ENCODE measurements around the gene PTPN6.

Gene PTPN6

GRCh38 chr12:6929466-6930452 lies 21.4 kb upstream of the PTPN6 start:
- Mint-ChIP-seq H3K27me3 (ENCODE audit: low read depth) (no peaks in the 10 kb centered on the region), H3K36me3 (ENCODE audit: low read depth) (peaks cover 20% of the 10 kb centered on the region), H3K9me3 (no peaks in the 10 kb centered on the region), H3K4me1 (ENCODE audit: low read depth) (peaks cover 54% of the 10 kb centered on the region), H3K4me3 (peak overlapping the region; percentile 87), H3K27ac (peak overlapping the region; percentile 72)

GRCh38 chr12:6932766-6933165 lies 18.4 kb upstream of the PTPN6 start:
- Mint-ChIP-seq H3K27me3 (ENCODE audit: low read depth) (no peaks in the 10 kb centered on the region), H3K27ac (peak overlapping the region; percentile 85), H3K36me3 (ENCODE audit: low read depth) (peaks cover 31% of the 10 kb centered on the region), H3K4me1 (ENCODE audit: low read depth) (peaks cover 53% of the 10 kb centered on the region), H3K9me3 (no peaks in the 10 kb centered on the region), H3K4me3 (peak overlapping the region; percentile 45)

DNA sequence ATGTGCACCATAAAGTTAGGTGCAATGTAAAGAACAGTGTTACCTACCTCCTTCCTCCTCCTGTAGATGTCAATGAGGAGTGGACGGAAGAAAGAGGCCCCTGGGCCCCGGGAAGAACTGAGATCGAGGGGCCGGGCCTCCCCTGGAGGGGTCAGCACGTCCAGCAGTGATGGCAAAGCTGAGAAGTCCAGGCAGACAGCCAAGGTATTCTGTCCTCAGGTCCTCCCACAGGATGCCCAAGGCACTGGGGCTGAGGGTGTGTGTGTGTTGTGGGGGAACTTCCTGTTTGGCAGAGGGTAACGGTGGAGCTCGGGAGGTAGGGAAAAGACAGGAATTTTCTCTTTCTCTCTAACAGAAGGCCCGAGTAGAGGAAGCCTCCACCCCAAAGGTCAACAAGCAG lies 17.0 kb upstream of the PTPN6 start:
- Mint-ChIP-seq H3K9me3 (no peaks in the 10 kb centered on the region), H3K4me1 (ENCODE audit: low read depth) (peaks cover 52% of the 10 kb centered on the region), H3K27me3 (ENCODE audit: low read depth) (no peaks in the 10 kb centered on the region), H3K27ac (peak overlapping the region; percentile 18), H3K36me3 (ENCODE audit: low read depth) (peaks cover 36% of the 10 kb centered on the region), H3K4me3 (no peak overlapping the region)

DNA sequence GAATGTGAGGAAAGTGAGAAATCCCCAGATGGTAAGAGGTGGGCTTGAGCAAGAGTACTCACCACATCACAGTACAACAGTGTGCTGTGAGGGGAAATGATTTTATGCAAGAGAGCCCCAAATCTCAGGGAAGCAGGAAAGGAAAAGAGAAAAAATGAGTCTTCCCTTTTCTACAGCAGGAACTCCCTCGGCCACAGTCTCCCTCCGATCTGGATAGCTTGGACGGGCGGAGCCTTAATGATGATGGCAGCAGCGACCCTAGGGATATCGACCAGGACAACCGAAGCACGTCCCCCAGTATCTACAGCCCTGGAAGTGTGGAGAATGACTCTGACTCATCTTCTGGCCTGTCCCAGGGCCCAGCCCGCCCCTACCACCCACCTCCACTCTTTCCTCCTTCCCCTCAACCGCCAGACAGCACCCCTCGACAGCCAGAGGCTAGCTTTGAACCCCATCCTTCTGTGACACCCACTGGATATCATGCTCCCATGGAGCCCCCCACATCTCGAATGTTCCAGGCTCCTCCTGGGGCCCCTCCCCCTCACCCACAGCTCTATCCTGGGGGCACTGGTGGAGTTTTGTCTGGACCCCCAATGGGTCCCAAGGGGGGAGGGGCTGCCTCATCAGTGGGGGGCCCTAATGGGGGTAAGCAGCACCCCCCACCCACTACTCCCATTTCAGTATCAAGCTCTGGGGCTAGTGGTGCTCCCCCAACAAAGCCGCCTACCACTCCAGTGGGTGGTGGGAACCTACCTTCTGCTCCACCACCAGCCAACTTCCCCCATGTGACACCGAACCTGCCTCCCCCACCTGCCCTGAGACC lies 15.6 kb upstream of the PTPN6 start:
- H3K36me3 Mint-ChIP-seq (ENCODE audit: low read depth) = peaks cover 37% of the 10 kb centered on the region
- H3K4me3 Mint-ChIP-seq = peak overlapping the region; percentile 15
- no peaks in the 10 kb centered on the region for H3K9me3 Mint-ChIP-seq
- no peaks in the 10 kb centered on the region for H3K27me3 Mint-ChIP-seq (ENCODE audit: low read depth)
- H3K27ac Mint-ChIP-seq = peak overlapping the region; percentile 93
- H3K4me1 Mint-ChIP-seq (ENCODE audit: low read depth) = peaks cover 41% of the 10 kb centered on the region

DNA sequence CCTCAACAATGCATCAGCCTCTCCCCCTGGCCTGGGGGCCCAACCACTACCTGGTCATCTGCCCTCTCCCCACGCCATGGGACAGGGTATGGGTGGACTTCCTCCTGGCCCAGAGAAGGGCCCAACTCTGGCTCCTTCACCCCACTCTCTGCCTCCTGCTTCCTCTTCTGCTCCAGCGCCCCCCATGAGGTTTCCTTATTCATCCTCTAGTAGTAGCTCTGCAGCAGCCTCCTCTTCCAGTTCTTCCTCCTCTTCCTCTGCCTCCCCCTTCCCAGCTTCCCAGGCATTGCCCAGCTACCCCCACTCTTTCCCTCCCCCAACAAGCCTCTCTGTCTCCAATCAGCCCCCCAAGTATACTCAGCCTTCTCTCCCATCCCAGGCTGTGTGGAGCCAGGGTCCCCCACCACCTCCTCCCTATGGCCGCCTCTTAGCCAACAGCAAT lies 14.9 kb upstream of the PTPN6 start:
- peaks cover 36% of the 10 kb centered on the region for H3K4me1 Mint-ChIP-seq (ENCODE audit: low read depth)
- H3K36me3 Mint-ChIP-seq (ENCODE audit: low read depth) = peaks cover 37% of the 10 kb centered on the region
- no peaks in the 10 kb centered on the region for H3K27me3 Mint-ChIP-seq (ENCODE audit: low read depth)
- H3K4me3 Mint-ChIP-seq = peak overlapping the region; percentile 85
- H3K27ac Mint-ChIP-seq = peak overlapping the region; percentile 93
- H3K9me3 Mint-ChIP-seq = no peaks in the 10 kb centered on the region

DNA sequence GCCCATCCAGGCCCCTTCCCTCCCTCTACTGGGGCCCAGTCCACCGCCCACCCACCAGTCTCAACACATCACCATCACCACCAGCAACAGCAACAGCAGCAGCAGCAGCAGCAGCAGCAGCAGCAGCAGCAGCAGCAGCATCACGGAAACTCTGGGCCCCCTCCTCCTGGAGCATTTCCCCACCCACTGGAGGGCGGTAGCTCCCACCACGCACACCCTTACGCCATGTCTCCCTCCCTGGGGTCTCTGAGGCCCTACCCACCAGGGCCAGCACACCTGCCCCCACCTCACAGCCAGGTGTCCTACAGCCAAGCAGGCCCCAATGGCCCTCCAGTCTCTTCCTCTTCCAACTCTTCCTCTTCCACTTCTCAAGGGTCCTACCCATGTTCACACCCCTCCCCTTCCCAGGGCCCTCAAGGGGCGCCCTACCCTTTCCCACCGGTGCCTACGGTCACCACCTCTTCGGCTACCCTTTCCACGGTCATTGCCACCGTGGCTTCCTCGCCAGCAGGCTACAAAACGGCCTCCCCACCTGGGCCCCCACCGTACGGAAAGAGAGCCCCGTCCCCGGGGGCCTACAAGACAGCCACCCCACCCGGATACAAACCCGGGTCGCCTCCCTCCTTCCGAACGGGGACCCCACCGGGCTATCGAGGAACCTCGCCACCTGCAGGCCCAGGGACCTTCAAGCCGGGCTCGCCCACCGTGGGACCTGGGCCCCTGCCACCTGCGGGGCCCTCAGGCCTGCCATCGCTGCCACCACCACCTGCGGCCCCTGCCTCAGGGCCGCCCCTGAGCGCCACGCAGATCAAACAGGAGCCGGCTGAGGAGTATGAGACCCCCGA lies 14.3 kb upstream of the PTPN6 start:
- Mint-ChIP-seq H3K27ac (peak overlapping the region; percentile 93), H3K4me3 (peak overlapping the region; percentile 85), H3K27me3 (ENCODE audit: low read depth) (no peaks in the 10 kb centered on the region), H3K36me3 (ENCODE audit: low read depth) (peaks cover 37% of the 10 kb centered on the region), H3K4me1 (ENCODE audit: low read depth) (peaks cover 36% of the 10 kb centered on the region), H3K9me3 (no peaks in the 10 kb centered on the region)

DNA sequence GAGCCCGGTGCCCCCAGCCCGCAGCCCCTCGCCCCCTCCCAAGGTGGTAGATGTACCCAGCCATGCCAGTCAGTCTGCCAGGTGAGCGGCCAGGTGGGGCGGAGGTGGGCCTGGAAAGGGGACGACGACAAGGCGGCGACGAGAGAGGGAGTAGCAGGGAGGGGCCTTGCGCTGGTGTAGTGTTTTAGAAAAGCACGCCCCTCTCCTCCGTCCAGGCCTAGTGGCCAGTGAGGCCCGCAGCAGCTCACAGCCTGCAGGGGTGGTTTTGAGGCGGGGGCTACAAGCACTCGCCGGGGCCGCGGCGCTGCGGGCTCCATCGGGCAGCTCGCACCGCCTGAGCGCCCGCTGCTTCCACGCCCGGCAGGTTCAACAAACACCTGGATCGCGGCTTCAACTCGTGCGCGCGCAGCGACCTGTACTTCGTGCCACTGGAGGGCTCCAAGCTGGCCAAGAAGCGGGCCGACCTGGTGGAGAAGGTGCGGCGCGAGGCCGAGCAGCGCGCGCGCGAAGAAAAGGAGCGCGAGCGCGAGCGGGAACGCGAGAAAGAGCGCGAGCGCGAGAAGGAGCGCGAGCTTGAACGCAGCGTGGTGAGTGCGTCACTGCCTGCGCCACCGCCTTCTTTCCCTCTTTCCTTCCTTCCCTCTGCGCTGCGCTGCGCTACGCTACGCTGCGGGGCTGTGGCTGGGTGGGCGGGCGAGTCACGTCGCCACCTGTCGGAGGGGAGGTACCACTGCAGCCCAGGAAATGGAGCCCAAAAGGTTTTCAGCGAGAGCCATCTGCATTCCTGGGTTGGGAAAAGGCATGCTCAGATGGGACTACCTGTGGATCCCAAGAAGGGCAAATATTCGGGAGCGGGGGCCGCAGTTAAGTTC lies 13.4 kb upstream of the PTPN6 start:
- H3K9me3 Mint-ChIP-seq = no peaks in the 10 kb centered on the region
- H3K4me1 Mint-ChIP-seq (ENCODE audit: low read depth) = peaks cover 31% of the 10 kb centered on the region
- peak overlapping the region; percentile 93 for H3K27ac Mint-ChIP-seq

GRCh38 chr12:6938353-6939190 lies 12.6 kb upstream of the PTPN6 start:
- H3K27ac Mint-ChIP-seq = no peak overlapping the region
- peak overlapping the region; percentile 85 for H3K4me3 Mint-ChIP-seq
- peaks cover 32% of the 10 kb centered on the region for H3K36me3 Mint-ChIP-seq (ENCODE audit: low read depth)
- peaks cover 31% of the 10 kb centered on the region for H3K4me1 Mint-ChIP-seq (ENCODE audit: low read depth)
- no peaks in the 10 kb centered on the region for H3K9me3 Mint-ChIP-seq
- H3K27me3 Mint-ChIP-seq (ENCODE audit: low read depth) = no peaks in the 10 kb centered on the region

More for the DNA sequence above, 13.4 kb upstream of the PTPN6 start:
- Mint-ChIP-seq H3K4me3 (peak overlapping the region; percentile 85), H3K36me3 (ENCODE audit: low read depth) (peaks cover 36% of the 10 kb centered on the region), H3K27me3 (ENCODE audit: low read depth) (no peaks in the 10 kb centered on the region)

DNA sequence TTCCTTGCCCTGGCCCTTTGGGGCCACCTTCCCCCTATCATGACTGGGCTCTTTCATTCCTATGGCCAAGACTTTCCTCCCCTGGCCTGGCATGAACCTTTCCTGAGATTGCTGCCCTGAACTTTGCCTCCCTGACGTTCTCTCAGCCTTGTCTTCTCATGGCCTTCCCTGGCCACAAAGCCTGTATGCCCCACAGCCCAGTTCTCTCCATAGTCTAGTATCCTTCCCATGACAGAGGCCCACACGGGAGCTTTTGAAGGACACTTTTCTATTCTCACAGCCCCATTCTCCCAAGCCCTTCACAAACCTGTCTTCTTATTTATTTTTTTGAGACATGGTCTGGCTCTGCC lies 12.0 kb upstream of the PTPN6 start:
- peaks cover 30% of the 10 kb centered on the region for H3K4me1 Mint-ChIP-seq (ENCODE audit: low read depth)
- peak overlapping the region; percentile 51 for H3K4me3 Mint-ChIP-seq
- peak overlapping the region; percentile 79 for H3K27ac Mint-ChIP-seq
- H3K27me3 Mint-ChIP-seq (ENCODE audit: low read depth) = no peaks in the 10 kb centered on the region
- H3K36me3 Mint-ChIP-seq (ENCODE audit: low read depth) = peaks cover 27% of the 10 kb centered on the region
- no peaks in the 10 kb centered on the region for H3K9me3 Mint-ChIP-seq

DNA sequence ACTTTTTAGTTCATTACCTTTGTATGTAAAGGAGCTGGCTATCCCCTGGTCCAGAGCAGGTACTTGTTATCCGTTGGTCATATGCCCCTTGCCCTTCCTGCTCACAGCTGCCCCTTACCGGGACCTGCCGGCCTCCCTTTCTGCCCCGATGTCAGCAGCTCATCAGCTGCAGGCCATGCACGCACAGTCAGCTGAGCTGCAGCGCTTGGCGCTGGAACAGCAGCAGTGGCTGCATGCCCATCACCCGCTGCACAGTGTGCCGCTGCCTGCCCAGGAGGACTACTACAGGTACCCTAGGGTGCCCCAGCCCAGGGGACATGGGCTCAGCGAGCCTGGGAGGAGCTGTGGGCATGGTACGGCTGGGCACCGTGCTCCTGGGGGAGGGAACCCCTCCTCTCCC lies 9.9 kb upstream of the PTPN6 start:
- Mint-ChIP-seq H3K4me3 (no peak overlapping the region), H3K27ac (peak overlapping the region; percentile 31), H3K27me3 (ENCODE audit: low read depth) (no peaks in the 10 kb centered on the region), H3K36me3 (ENCODE audit: low read depth) (peaks cover 10% of the 10 kb centered on the region), H3K9me3 (no peaks in the 10 kb centered on the region), H3K4me1 (ENCODE audit: low read depth) (peaks cover 36% of the 10 kb centered on the region)

- Mint-ChIP-seq H3K27ac (peak overlapping the region; percentile 31), H3K27me3 (ENCODE audit: low read depth) (no peaks in the 10 kb centered on the region), H3K4me3 (no peak overlapping the region), H3K36me3 (ENCODE audit: low read depth) (peaks cover 6% of the 10 kb centered on the region), H3K4me1 (ENCODE audit: low read depth) (peaks cover 34% of the 10 kb centered on the region), H3K9me3 (no peaks in the 10 kb centered on the region)
Observed at GRCh38 chr12:6941782-6942181, 9.4 kb upstream of the PTPN6 start.

DNA sequence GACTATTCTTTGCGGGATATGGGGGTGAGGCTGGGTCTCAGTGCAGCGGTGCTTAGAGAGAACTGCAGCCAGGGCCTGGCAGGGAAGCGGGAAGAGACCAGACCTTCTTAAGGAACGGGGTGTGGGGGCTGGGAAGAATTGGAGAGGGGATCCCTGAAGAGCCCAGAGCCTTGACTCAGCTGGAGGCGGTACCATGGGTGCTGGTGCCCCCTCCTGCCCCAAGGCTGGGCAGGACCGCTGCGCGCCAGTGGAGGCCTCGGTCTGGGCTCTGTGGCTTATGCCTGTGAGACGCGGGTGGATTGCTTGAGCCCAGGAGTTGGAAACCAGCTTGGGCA lies 8.9 kb upstream of the PTPN6 start:
- Mint-ChIP-seq H3K4me1 (ENCODE audit: low read depth) (peaks cover 37% of the 10 kb centered on the region), H3K9me3 (no peaks in the 10 kb centered on the region), H3K27ac (peak overlapping the region; percentile 96), H3K36me3 (ENCODE audit: low read depth) (peaks cover 6% of the 10 kb centered on the region), H3K4me3 (no peak overlapping the region), H3K27me3 (ENCODE audit: low read depth) (no peaks in the 10 kb centered on the region)

- Mint-ChIP-seq H3K36me3 (ENCODE audit: low read depth) (peaks cover 7% of the 10 kb centered on the region), H3K27ac (peak overlapping the region; percentile 96), H3K4me1 (ENCODE audit: low read depth) (peaks cover 44% of the 10 kb centered on the region), H3K4me3 (peak overlapping the region; percentile 85), H3K9me3 (no peaks in the 10 kb centered on the region), H3K27me3 (ENCODE audit: low read depth) (no peaks in the 10 kb centered on the region)
Observed at GRCh38 chr12:6943389-6943721, 7.8 kb upstream of the PTPN6 start.
